Hindlimb muscle (tissue), 1 donor: Measurements from ENCODE around the gene FMN1. TPM values are rescaled to one million over a fixed set of nuclear protein-coding genes. Genes with fewer than 3 reads are reported as not detected.

Source experiments
- DNase-seq: peaks from one replicate; pipeline ENCODE4 v3.0.0-alpha.2; 2013
- polyA plus RNA-seq: library from polyadenylated mRNA; unstranded; fragments of 120-200 nt; gene quantifications from one replicate; pipeline ENCODE4 v1.2.1, GENCODE V29; 2013; ENCODE audit not compliant: insufficient read length

Gene FMN1
- polyA plus RNA-seq, 1 donor = 1.6 TPM

- no peak for DNase-seq
Observed at GRCh38 chr15:32746116-32746857, 448.2 kb downstream of the FMN1 start.

GRCh38 chr15:32743411-32744140 is 450.9 kb downstream of the FMN1 start:
- no peak for DNase-seq

- DNase-seq = no peak
Observed at GRCh38 chr15:32739522-32740063, 454.9 kb downstream of the FMN1 start.

- DNase-seq = no peak
Observed at GRCh38 chr15:32738666-32739065, 455.8 kb downstream of the FMN1 start.

GRCh38 chr15:32737304-32737703 is 457.2 kb downstream of the FMN1 start:
- no peak for DNase-seq

- DNase-seq = no peak
Observed at GRCh38 chr15:32736701-32737061, 457.8 kb downstream of the FMN1 start.

- DNase-seq = no peak
Observed at GRCh38 chr15:32735989-32736700, 458.4 kb downstream of the FMN1 start.

GRCh38 chr15:32733281-32733680 is 461.2 kb downstream of the FMN1 start:
- no peak for DNase-seq

GRCh38 chr15:32732574-32733157 is 461.8 kb downstream of the FMN1 start:
- no peak for DNase-seq

- no peak for DNase-seq
Observed at GRCh38 chr15:32730677-32731654, 463.5 kb downstream of the FMN1 start.

- no peak for DNase-seq
Observed at GRCh38 chr15:32729700-32730395, 464.7 kb downstream of the FMN1 start.

GRCh38 chr15:32723171-32723948 is 471.2 kb downstream of the FMN1 start:
- DNase-seq = no peak

- DNase-seq = no peak
Observed at GRCh38 chr15:32722136-32722535, 472.4 kb downstream of the FMN1 start.

GRCh38 chr15:32721596-32721995 is 472.9 kb downstream of the FMN1 start:
- DNase-seq = no peak

- no peak for DNase-seq
Observed at GRCh38 chr15:32718821-32719716, 475.4 kb downstream of the FMN1 start.

- DNase-seq = no peak
Observed at GRCh38 chr15:32718227-32718820, 476.2 kb downstream of the FMN1 start.

- DNase-seq = peak; percentile 30
Observed at GRCh38 chr15:32717426-32718226, 476.9 kb downstream of the FMN1 start, which contains the start of gene GREM1. GREM1 (plus strand) TSS chr15:32718004; CDS start chr15:32730691, 12,687 bp downstream.
